Brain pericyte (primary cell): ENCODE measurements around the gene TBL1X.

Experiments
- DNase-seq: peaks from one replicate; pipeline ENCODE4 v3.0.0-alpha.2; 2012; ENCODE audit warnings: low read depth, low spot score

The TBL1X gene

DNA sequence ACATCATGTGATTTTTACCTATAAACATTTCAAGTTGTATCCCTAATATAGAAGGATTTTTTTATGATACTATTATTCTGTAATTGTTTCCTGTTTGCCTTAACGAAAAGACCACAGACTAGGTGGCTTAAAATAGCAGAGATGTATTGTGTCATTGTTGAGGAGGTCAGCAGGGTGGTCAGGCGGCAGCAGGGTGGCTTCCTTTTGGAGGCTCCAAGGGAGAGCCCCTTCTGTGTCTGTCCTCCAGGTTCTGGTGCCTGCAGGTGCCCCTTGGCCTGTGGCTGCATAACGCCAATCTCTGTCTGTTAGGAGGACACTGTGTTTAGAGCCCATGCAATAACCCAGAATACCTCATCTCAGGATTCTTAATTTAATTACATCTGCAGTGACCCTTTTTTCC is 118.1 kb downstream of the TBL1X start:
- no peak for DNase-seq

DNA sequence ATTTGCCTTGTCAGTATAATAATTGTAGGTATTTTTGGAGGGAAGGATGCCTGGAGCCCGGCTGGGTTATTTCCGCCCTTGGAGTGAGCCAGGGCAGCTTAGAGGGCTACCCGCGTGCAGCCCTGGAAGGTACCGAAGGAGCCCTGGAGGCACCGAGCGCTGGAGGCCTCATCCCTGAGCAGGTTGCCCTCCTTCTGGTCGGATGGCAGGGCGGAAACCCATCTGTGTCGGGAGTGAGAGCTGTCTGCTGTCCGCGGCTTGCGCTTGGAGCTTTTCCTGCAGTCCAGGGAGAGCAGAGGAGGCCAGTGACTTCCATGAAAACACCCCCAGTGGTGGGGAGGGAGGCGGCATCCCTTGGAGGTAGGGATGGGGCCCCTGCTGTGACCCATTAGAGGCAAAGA is 122.1 kb downstream of the TBL1X start:
- no peak for DNase-seq

DNA sequence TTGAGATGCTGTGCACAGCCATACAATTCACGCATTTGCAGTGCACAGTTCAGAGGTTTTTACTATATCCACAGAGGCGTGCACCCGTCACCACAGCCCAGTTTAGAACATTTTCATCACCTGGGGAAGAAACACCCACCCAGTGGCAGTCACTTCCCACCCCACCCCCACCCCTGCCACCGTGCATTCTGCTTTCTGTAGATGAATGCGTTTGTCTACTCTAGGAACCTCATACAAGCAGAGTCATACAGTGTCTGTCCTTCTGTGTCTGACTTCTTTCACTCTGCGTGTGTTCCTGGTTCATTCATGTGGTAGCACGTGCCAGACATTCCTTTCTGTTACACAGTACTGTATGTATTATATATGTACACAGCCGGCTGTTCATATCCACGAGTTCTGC is 122.8 kb downstream of the TBL1X start:
- DNase-seq: no peak

DNA sequence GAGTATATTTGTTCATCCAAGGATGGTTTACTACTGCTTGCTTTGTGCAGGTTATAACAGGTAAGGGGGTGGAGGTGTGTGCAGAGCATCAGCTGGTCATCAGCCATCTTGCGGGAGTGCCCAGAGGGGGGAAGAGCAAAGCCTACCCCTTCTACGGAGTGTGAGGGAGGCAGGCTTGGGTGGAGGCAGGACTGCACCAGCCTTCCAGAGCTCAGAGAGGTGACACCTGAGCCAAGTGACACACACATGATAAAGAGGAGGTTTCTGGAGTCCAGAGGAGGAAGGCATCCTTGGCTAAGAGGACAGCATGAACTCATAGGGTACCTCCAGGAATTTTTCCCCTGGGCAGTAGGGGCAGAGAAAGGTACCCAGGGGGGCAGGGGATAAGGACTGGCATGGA is 126.6 kb downstream of the TBL1X start:
- DNase-seq: no peak

DNA sequence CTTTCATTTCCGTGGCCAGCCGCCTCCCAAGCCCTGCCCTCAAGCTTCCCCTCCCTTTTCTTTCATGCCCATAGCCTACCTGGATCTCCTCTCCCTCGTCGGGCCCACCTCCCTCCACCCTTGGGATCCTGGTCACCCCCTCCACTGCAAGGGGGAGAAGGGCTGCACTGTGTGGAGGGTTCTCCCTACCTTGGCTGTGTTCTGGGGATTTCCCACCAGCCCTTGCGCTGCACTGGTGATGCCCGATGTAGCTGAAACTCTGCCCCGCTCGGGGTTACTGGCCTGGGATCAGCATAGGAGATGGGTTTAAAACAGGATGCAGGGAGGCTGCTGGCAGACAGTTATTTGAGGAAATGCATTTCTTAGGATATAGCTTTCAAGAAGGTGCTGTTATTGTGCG is 128.9 kb downstream of the TBL1X start:
- DNase-seq: no peak

DNA sequence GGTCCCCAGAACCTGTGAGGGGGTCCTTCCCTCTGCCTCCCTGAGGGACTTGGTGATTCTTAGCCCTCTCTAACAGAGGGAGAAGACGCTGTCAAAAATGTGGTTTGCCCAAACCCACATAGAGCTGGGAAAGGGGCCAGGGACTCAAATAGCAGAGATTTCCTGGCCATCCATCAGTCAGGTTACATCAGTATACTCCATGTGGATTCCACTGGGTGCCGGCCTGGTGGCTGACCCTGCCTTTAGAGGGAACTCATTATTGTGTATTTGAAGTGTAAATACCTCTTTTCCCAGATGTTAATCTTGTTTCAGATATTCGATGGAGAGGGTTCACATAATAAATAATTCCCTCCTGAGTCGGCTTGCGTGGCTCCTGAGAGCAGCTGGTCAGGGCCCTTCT is 130.3 kb downstream of the TBL1X start:
- DNase-seq: no peak

DNA sequence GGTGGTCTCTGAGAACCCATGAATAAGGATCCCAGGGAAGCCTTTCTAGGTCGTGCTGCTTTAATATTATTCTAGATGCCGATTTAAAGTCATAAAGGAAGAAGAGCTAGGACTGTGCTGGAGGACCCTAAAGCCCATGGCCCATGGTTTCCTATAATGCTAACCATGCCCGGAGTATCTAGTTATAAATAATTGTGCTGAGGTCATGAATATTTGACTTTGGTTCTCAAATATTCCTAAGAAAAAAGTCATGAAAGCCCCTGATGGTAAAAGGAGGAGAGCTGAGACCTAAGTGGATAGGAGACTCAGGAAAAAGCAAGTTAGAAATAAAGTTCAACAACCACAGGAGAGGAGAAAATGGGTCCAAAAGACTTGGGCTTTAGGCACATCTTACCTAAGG is 132.0 kb downstream of the TBL1X start:
- no peak for DNase-seq

DNA sequence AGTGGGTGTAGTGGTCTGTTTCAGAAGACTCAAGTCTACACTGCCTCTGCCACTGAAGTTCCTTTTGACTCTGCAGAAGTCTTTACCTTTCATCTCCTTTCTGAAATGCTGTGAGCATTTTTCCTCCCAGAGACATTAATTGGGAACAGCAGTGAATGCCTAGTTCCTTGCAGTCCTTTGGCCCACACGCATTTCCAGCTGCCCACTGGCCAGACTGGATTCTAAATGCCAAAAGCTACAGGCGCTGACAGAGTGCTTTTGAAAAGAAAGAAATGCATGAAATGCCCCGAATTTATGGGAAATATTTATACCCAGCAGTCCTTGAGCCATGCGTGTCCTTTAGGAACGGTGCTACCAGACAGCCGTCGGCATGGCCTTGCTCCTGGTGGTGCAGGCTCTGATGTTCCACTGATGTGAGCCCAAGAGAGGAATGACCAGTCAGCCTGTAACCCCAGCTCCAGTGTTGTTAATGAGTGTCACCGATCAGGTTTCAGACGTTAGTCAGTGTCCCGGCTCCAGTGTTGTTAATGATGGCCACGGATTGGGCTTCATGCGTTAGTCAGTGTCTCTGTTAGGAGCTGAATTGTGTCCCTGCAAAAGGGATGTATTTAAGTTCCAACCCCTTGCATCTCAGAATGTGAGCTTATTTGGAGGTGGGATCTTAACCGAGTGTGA is 132.6 kb downstream of the TBL1X start:
- DNase-seq: no peak

DNA sequence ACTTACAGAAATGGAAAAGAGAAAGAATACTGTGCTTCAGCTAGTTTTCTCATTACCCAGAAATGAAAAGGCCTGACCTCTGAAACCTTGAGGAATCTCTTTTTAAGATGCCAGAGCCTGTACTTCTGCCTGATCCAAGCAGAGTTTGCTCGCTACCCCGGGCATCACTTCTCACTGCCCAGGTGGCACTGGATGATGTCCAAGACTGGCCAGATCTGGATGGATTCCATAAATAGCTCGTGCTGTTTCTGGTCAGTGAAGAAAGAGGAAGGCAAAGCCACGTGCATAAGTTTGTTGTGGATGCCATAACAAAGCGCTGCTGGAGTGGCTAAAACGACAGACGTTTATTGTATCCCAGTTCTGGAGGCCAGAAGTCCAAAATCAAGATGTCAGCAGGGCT is 133.5 kb downstream of the TBL1X start:
- DNase-seq: no peak

DNA sequence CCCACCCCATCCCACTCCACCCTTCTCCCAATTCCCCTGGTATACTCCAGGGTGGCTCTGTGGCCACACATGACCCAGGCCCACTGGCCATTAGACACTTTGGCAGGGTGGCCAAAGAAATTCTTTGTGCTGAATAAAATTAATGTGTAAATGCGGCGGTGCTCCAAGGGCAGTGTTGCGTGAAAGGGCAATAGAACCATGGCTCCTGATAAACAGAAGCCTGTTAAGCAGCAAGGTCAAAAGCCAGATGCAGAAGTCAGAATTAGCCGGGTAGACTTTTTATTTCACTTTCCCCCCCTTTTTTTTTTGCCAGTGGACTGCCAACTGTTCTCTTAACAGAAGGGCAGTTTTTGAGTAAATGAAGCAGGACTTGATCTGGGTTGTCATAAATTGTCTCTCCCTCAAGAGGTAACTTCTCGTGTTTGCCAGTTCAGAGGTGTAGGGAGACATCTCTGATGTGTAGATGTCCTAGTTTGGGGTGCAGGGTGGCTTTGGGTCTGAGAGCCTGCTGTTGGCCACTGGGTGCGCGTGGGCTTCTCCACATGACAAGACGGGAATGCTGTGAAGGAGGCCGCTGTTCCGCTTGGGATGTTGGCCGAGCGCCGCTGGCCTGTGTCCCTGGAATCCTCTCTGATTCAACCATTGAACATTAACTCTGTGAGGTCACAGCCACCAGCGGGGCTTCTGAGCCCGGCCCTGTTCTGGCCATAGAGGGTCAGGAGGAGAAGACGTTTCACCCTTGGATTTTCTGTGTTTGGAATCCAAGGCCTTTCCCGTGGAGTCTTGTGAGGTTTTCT is 139.5 kb downstream of the TBL1X start:
- DNase-seq: no peak

DNA sequence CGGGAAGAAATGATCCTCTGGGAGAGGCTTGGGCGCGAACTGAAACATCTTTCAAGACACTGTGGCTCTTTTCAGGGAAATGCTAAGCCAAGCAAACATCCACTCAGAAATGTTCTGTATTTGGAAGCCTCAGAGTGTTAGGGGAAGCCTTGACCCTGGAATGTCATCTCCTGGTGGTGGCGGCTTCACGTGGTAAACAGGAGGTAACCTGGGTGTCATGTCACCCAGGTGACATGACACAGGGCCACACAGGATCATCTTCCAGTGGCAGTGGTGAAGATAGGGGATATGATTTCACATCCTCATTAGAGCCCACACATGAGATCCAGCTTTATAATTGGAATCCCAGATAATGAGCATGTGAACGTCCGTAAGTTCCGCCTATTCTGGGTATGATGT is 140.0 kb downstream of the TBL1X start:
- no peak for DNase-seq

DNA sequence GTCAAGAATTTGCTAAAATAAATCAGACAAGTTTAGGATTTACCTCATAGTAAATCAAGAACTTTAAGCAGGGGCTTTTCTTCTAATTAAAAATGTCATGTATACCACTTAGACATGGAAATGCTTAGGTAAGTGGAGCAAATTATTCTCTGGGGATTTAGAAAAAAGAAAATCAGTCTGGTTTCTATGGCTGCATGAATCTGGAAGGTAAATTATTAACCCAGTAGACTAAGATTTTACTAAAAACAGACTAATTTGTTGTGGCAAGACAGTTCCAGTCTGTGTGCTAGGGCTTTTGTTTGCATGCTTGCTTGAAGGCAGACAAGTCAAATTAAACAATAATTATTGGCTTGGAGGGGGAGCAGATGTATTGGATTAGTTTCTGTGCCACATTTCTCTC is 140.6 kb downstream of the TBL1X start:
- DNase-seq: no peak

DNA sequence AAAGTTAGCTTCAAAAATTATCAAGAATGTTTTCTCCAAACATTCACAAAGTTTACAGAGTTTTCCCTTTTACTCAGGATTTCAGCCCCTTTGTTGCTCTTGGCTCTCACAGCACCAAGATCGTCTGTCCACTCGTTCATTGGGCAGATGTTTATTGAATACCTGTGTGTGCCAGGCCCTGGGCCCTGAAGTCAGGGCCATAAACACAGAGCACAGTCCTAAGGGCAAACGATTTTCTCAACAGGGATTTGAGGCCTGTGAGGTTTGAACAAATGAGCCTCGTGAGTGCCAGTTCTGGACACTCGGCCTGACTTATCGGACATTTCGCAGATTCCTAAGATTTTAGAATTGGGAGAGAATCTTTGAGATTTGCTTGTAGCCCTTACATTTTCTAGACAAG is 142.1 kb downstream of the TBL1X start:
- DNase-seq: no peak

DNA sequence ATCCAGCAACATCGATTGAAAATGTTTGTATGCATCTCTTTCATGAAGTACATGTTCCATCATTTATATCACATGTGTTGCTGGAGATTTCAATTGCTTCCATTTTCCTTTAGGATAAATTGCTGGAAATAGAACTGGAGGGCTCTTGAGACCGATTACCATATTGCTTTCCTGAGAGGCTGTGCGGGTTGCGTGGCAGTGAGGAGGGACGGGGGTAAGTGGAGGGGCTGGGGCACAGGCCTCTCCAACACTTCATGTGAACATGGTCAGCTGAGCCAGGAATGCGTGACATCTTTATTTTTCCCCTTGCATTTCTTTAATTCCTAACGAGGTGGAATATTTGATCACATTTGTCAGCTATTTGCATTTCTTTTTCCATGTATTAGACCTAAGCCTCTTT is 144.6 kb downstream of the TBL1X start:
- DNase-seq: no peak

DNA sequence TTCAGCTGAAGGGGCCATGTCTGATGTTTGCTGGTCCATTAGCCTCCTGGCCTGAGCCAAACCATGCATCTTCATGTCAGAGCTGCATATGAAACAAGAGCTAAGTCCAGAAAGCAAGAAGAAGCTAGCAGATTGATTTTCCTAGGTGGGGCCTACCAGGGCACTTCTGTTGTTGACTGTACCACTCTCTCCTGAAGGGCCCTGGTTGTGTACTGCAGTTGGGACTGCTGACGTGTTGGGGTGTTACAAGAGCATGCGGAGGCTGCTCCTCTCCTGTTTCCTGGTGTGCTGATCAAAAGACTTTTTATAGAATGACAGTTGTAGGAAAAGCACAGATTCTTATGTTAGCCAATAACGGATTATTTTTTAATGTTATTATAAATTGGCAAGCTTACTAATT is 145.1 kb downstream of the TBL1X start:
- DNase-seq: no peak

DNA sequence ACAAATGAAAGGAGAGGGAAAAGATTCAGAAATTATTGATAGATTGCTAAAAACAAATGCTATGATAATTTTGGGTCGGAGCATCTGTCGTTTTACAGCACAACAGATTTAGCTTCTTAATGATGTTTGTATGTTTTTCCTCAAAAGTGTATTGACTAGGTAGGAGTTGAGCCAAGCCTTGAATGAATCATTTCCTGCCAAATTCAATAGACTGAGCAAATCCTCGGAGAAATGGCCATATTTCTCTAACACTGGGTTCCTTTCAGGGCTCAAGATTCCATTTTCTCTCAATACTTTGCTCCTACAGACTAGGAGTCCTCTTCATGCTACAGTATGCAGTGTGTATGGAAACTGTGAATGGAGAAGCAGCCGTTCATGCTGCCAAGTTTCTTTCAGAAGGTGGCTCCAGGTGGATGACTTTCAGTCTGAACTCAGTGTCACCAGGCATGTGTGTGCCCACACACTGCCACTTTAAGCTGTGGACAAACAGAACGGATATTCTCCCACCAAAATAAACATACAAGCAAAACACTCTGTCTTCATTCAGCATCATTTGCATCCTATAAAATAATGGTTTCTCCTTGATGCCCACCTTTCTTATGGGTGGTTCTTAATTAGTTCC is 146.0 kb downstream of the TBL1X start:
- DNase-seq: no peak

DNA sequence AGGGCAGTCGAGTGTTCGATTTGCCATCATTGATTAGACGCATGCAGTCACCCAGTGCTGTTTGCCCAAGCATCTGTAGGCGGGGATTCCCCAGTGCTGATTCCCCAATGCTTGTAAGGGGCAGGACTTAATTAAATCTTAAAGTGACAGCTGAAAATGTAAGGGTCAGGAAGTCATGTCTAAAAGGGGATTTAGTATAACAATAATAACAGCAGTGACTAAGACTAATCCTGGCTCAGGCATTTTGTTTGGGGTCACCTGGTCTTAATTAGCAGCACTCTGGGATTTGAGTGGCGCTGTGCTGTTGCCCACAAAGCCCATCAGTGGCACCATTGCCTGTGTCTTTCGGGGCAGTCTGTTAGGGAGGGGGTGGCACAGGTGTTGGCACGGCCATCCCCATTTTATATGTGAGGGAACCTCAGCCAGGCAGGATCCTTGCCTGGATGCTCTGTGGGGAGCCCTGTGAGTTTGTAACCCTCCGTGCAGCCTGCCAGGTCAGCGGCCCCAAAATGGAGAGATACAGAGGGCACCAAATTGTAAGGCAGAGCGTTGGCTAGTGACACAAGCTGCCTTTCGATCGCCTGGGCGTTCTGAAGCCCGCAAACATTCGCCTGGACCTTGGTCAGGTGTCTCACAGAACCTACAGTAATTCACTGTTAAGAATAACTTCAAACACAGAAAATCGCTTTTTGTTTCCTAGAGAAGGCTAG is 146.7 kb downstream of the TBL1X start:
- no peak for DNase-seq

DNA sequence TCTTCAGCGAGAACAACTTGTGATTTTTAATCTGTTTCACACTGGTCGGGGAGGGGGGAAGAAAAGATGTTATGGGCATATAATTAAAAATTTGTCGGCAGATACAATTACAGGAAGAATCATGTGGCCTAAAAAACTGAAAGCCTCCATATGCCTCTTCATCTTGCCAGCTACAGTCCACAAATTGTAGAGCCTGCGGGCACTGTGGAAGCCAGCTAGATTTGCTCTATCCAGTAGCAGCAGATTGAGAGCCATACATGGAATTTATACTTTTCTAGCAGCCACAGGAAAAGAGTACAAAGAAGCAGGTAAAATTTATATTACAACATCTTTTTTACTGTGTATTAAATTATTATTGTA is 147.3 kb downstream of the TBL1X start:
- no peak for DNase-seq

DNA sequence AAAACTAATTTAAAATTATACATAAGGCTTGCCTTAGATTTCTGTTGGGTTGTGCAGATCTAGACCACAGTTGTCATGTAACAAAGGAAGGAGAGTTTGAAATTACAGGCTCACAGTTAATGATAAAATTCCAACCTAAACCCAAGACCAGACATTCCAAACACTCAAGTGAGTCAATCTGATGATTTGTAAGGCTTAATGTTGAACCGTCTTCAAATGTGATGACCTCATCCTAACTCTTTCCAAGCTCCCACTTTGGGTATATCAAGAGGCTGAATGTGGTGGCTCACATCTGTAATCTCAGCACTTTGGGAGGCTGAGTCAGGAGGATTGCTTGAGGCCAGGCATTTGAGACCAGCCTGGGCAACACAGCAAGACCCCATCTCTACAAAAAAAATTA is 149.2 kb downstream of the TBL1X start:
- no peak for DNase-seq

DNA sequence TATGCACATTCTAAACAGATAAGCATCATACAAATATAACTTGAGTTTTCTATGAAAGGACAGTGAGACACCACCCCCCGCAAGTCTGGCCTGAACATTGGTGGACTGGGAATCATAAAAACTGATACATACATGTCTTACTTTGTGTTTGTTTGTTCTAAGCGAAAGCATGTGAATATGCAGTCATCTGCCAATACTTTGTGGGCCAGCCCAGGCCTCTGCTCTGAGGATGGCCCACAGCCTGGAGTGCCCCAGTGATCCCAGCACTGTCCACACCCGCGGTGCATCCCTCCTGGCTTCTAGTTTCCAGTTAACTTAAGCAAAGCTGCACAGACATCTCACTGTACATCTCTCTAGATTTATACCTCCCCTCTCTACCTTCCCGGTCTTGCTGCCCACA is 154.3 kb downstream of the TBL1X start:
- no peak for DNase-seq

DNA sequence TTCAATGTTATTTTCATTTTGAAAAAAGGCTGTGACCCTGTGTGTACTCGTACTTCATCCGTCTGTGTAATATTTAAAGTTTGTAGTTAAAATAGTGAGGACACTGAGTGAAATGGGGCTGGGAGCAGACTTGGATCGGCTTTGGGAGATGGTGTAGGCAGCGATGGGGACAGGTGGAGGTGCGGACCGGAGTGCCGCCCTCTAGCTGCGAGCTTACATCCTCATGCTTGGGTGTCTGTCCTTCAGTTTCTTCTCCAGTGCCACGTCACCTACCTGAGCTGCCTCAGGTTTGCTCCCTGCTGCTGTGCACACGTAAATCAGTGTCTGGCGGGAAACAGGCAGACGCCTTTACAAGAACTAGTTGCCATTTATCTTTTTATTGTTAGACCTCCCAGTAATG is 154.7 kb downstream of the TBL1X start:
- DNase-seq: no peak

DNA sequence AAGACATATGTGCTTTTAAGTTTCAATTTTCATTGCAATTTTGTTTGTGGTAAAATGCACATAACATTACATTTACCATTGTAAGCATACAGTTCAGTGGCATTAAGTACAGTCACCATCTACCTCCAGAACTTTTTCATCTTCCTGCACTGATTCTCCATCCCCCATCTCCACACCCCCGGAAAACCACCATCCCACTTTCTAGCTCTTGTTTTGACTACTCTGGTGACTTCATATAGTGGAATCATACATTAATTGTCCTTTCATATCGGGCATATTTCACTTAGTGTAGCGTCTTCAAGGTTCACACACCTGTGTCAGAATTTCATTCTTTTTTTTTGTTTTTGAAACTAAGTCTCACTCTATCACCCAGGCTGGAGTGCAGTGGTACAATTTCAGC is 157.3 kb downstream of the TBL1X start:
- DNase-seq: no peak

DNA sequence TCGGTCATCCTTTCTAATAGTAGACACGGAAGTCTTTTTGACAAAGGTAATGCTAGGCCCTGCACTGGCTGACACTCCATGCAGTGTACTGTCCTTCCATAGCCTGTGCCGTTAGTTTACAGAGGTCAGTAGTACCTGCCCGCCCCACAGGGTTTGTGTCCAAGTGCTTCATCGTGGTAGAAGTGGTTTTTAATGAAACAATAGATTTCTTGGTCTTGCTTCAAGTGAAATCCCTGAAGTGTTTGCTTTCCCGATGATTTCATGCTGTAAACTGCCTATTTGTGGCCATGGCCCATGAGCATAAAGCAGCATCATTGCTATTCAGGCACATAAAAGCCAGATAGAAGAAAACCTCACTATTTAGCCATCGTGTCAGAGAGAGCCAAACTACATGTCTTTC is 161.5 kb downstream of the TBL1X start:
- DNase-seq: no peak
